ENCODE results near the gene TCIRG1. TPM values are rescaled to one million over a fixed set of nuclear protein-coding genes. Genes with fewer than 3 reads are reported as not detected.

The TCIRG1 gene
- total RNA-seq, 4 donors from 2014 or later, result 29.6 to 57.1 (median 34.8) TPM

DNA sequence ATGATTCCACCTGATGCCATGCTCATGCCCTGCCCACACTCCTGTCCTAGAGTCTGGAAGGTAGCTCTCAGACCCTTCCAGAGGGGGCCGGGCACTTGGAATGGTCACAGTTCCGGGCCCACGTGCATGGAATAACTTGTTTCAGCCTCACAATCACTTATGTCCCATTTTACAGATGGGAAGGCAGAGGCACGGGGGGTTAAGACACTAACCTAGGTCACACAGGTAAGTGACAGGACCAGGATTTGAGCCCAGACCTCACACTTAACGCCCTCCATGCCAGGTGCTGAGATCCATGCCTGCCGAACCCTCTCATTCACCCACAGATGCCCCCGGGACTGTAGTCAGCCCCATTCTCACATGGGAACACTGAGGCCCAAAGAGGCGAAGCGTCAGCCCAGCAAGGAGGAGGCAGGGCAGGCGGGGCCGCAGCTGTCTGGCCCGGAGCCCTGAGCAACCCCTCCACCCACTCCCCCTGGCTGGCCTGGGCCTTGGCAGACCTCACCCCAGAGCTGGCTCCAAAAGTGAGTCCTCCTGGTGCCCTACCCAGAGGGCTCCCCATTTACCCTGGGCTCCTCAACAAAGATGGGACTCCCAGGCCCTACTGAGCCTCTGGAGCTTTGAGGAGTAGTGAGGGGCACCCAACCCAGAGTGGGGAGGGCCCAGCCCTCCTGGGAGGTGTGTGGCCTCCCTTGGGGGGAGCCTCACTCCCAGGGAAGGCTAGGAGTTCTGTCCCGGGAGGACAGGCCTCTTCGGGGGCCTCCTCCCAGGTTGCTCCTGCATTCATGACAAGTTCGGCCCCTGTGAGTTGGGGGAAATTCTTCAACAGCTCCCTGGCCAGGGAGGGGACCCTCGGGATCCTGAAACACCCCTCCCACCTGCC is 31.1 kb upstream of the TCIRG1 start:
- intact Hi-C loops (cut with DNase I; ENCODE audit: low total_unique reads), result no loop called here
- WGBS, 2 donors, result 79 to 80% methylated on average over 13 to 16 of the region's 16 CpGs
- DNase-seq (ENCODE audit: low spot score in 2 of 2), result no peak

GRCh38 chr11:68008381-68009337 is 30.2 kb upstream of the TCIRG1 start:
- no peak overlapping the region for H3K4me3 ChIP-seq (ENCODE audit: low read depth, poor library complexity, severe bottlenecking)
- 46 to 48% methylated on average over 22 to 23 of the region's 27 CpGs for WGBS, 2 donors
- TF ChIP-seq POLR2A (IDR thresholded peaks at IDR 0.05) (no peak), CTCF (IDR thresholded peaks at IDR 0.05) (no peak)
- peak in 1 of 2 donors; percentile 91 for DNase-seq (ENCODE audit: low spot score in 2 of 2)
- intact Hi-C loops (cut with DNase I; ENCODE audit: low total_unique reads), result no loop called here

More for the DNA sequence above, 31.1 kb upstream of the TCIRG1 start:
- TF ChIP-seq CTCF (IDR thresholded peaks at IDR 0.05), result no peak
- no peak for TF ChIP-seq POLR2A (IDR thresholded peaks at IDR 0.05)
- no peak overlapping the region for H3K4me3 ChIP-seq (ENCODE audit: low read depth, poor library complexity, severe bottlenecking)

GRCh38 chr11:68009391-68010089 is 29.3 kb upstream of the TCIRG1 start:
- WGBS, 2 donors, result 71 to 73% methylated on average over 12 of the region's 12 CpGs
- intact Hi-C loops (cut with DNase I; ENCODE audit: low total_unique reads), result no loop called here
- DNase-seq (ENCODE audit: low spot score in 2 of 2), result no peak
- no peak overlapping the region for H3K4me3 ChIP-seq (ENCODE audit: low read depth, poor library complexity, severe bottlenecking)
- no peak for TF ChIP-seq CTCF (IDR thresholded peaks at IDR 0.05)
- TF ChIP-seq POLR2A (IDR thresholded peaks at IDR 0.05), result no peak

GRCh38 chr11:68010090-68011041 is 28.5 kb upstream of the TCIRG1 start, which contains the start of gene ALDH3B1:
ALDH3B1 (plus strand) TSS chr11:68010327; CDS start chr11:68015298, 4,971 bp downstream.
- peak; percentile 89 to 99 for DNase-seq (ENCODE audit: low spot score in 2 of 2)
- no peak within 1 kb of the TSS for H3K4me3 ChIP-seq (ENCODE audit: low read depth, poor library complexity, severe bottlenecking)
- intact Hi-C loops (cut with DNase I; ENCODE audit: low total_unique reads), result no loop called here
- TF ChIP-seq POLR2A (IDR thresholded peaks at IDR 0.05) (no peak), CTCF (IDR thresholded peaks at IDR 0.05) (no peak)
- 19 to 30% methylated on average over 28 of the region's 33 CpGs for WGBS, 2 donors

All from lower leg skin (tissue), 4 donors.